IMR-90 (cell line): ENCODE data around the gene PATE4. TPM values are rescaled to one million over a fixed set of nuclear protein-coding genes. Genes with fewer than 3 reads are reported as not detected.

Experiments
- ATAC-seq: fragments of 200-7000 bp; cut with Tn5 transposase; 2 replicates; pipeline ENCODE4 v1.9.1; 2020; ENCODE audit warnings: low read depth, mild to moderate bottlenecking, moderate library complexity
- BruUV-seq: library from RNA; stranded (reverse); fragments of 400-500 nt; replicated peaks from 2 replicates; lab custom pipeline; 2021; lab: Mats Ljungman, UMichigan
- CTCF ChIA-PET: fragments of 300-600 bp; formaldehyde crosslinking; extraction: SDS; loops from one replicate; lab custom pipeline; 2021; ENCODE audit warnings: antibody characterized with exemption; lab: Yijun Ruan, JAX
- POLR2A ChIA-PET: fragments of 300-600 bp; sonication (Branson Sonifier 250); formaldehyde crosslinking; loops from one replicate; lab custom pipeline; 2022; ENCODE audit warnings: antibody characterized with exemption; ENCODE audit not compliant: unreplicated experiment; lab: Charles Lee
- DNase-seq: peaks from one replicate; pipeline ENCODE4 v3.0.0; 2013
- H2AFZ ChIP-seq: replicated peaks from 2 replicates; pipeline ENCODE3; 2013; ENCODE audit warnings: low read length, mild to moderate bottlenecking; ENCODE audit not compliant: poor library complexity
- H2AK5ac ChIP-seq: 2 replicates; pipeline ENCODE4 v1.6.1; 2013; ENCODE audit warnings: low read depth, low read length, inconsistent platforms
- H2AK9ac ChIP-seq: replicated peaks from 2 replicates; pipeline ENCODE3; 2013; ENCODE audit warnings: mild to moderate bottlenecking, low read depth, low read length, moderate library complexity; ENCODE audit not compliant: poor library complexity
- H2BK120ac ChIP-seq: 2 replicates; pipeline ENCODE4 v1.6.1; 2013; ENCODE audit warnings: low read depth, low read length, inconsistent platforms
- H2BK15ac ChIP-seq: 3 replicates; pipeline ENCODE4 v1.6.1; 2013; ENCODE audit warnings: low read depth, low read length, inconsistent platforms
- H2BK20ac ChIP-seq: 2 replicates; pipeline ENCODE4 v1.6.1; 2013; ENCODE audit warnings: low read depth, mild to moderate bottlenecking, inconsistent platforms, low read length, moderate library complexity
- H2BK5ac ChIP-seq: 2 replicates; pipeline ENCODE4 v1.6.1; 2013; ENCODE audit warnings: mild to moderate bottlenecking, low read depth, low read length, inconsistent platforms; ENCODE audit not compliant: poor library complexity, severe bottlenecking
- H3K14ac ChIP-seq: replicated peaks from 2 replicates; pipeline ENCODE4 v1.6.1; 2013; ENCODE audit warnings: low read depth, low read length, inconsistent platforms
- H3K18ac ChIP-seq: 2 replicates; pipeline ENCODE4 v1.6.1; 2013; ENCODE audit warnings: low read depth, low read length, control low read depth
- H3K23ac ChIP-seq: 2 replicates; pipeline ENCODE4 v1.6.1; 2013; ENCODE audit warnings: low read depth, low read length, inconsistent platforms
- H3K27ac ChIP-seq: 2 replicates; pipeline ENCODE4 v1.5.1; 2013; ENCODE audit warnings: mild to moderate bottlenecking, control low read depth, low read length; ENCODE audit not compliant: insufficient read depth
- H3K27me3 ChIP-seq: 2 replicates; pipeline ENCODE4 v1.6.1; 2013; ENCODE audit warnings: low read length; ENCODE audit not compliant: control insufficient read depth, insufficient read depth
- H3K36me3 ChIP-seq: 2 replicates; pipeline ENCODE4 v1.6.1; 2013; ENCODE audit warnings: low read length, mixed read lengths; ENCODE audit not compliant: control insufficient read depth, insufficient read depth
- H3K4ac ChIP-seq: 2 replicates; pipeline ENCODE4 v1.6.1; 2013; ENCODE audit warnings: low read depth, low read length, inconsistent platforms
- H3K4me1 ChIP-seq: 2 replicates; pipeline ENCODE4 v1.6.1; 2013; ENCODE audit warnings: low read length, mixed read lengths; ENCODE audit not compliant: control insufficient read depth, insufficient read depth
- H3K4me2 ChIP-seq: 2 replicates; pipeline ENCODE4 v1.6.1; 2013; ENCODE audit warnings: low read depth, mild to moderate bottlenecking, control low read depth, low read length, moderate library complexity
- H3K4me3 ChIP-seq: 2 replicates; pipeline ENCODE4 v1.5.1; 2013; ENCODE audit warnings: low read depth, mild to moderate bottlenecking, control low read depth, low read length, moderate library complexity; ENCODE audit not compliant: insufficient read depth
- H3K56ac ChIP-seq: 2 replicates; pipeline ENCODE4 v1.6.1; 2013; ENCODE audit warnings: low read length, inconsistent platforms; ENCODE audit not compliant: insufficient read depth; ENCODE audit errors: extremely low read depth
- H3K79me1 ChIP-seq, 2 experiments: 2 replicates each; pipeline ENCODE4 v1.6.1; 2013; ENCODE audit warnings: low read length in 2 of 2, inconsistent platforms in 1 of 2, low read depth in 1 of 2
- H3K9ac ChIP-seq: 2 replicates; pipeline ENCODE4 v1.6.1; 2013; ENCODE audit warnings: low read depth, low read length, control low read depth
- H3K9me1 ChIP-seq: 2 replicates; pipeline ENCODE4 v1.6.1; 2013; ENCODE audit warnings: low read length, inconsistent platforms; ENCODE audit not compliant: insufficient read depth
- H3K9me3 ChIP-seq: 2 replicates; pipeline ENCODE4 v1.6.1; 2013; ENCODE audit warnings: low read length; ENCODE audit not compliant: control insufficient read depth, insufficient read depth
- H4K20me1 ChIP-seq: 2 replicates; pipeline ENCODE4 v1.6.1; 2013; ENCODE audit warnings: low read length, inconsistent platforms; ENCODE audit not compliant: insufficient read depth
- H4K5ac ChIP-seq: 2 replicates; pipeline ENCODE4 v1.6.1; 2013; ENCODE audit warnings: mild to moderate bottlenecking, low read depth, low read length, control low read depth
- H4K8ac ChIP-seq, 2 experiments: 2 replicates each; pipeline ENCODE4 v1.6.1; 2013; ENCODE audit warnings: low read depth in 2 of 2, low read length in 2 of 2, control low read depth in 1 of 2, inconsistent platforms in 1 of 2
- H4K91ac ChIP-seq: 2 replicates; pipeline ENCODE4 v1.6.1; 2013; ENCODE audit warnings: low read depth, low read length, inconsistent platforms; ENCODE audit not compliant: insufficient read depth
- BHLHE40 ChIP-seq: fragments of 150-350 bp; IDR thresholded peaks from 2 replicates; pipeline ENCODE4 v1.6.1; 2016; ENCODE audit warnings: mild to moderate bottlenecking, low read depth, low read length
- CHD1 ChIP-seq: IDR thresholded peaks from 2 replicates; pipeline ENCODE4 v1.6.1; 2012; ENCODE audit warnings: low read depth, low read length, improper control_type of control experiment
- MXI1 ChIP-seq: IDR thresholded peaks from 2 replicates; pipeline ENCODE4 v1.6.1; 2012; ENCODE audit warnings: low read depth, mild to moderate bottlenecking, low read length, moderate library complexity, borderline replicate concordance
- NFE2L2 ChIP-seq: fragments of 150-350 bp; IDR thresholded peaks from 2 replicates; pipeline ENCODE4 v1.6.1; 2016; ENCODE audit warnings: low read depth, mild to moderate bottlenecking, low read length
- POLR2A ChIP-seq: IDR thresholded peaks from 2 replicates; pipeline ENCODE4 v1.6.1; 2012; ENCODE audit warnings: mild to moderate bottlenecking, low read depth, low read length
- RAD21 ChIP-seq: IDR thresholded peaks from 2 replicates; pipeline ENCODE4 v1.6.1; 2012; ENCODE audit warnings: low read length, improper control_type of control experiment
- WGBS, 2 experiments: methylation state at CpG; one replicate each; pipeline versions ENCODE4 v1.1.5 to v1.1.7; 2013; ENCODE audit warnings: missing lambda C conversion rate in 2 of 2; ENCODE audit not compliant: insufficient read length in 1 of 2; ENCODE audit errors: extremely low coverage in 2 of 2; 5-methylcytosine and 5-hydroxymethylcytosine counted together
- dilution Hi-C: fragments of 300-500 bp; cut with HindIII; formaldehyde crosslinking; loops from one replicate; pipeline ENCODE4 v1.14.3; 2018; ENCODE audit warnings: low sequenced_read_pairs; ENCODE audit not compliant: unreplicated experiment
- in situ Hi-C: fragments of 300-500 bp; cut with MboI; formaldehyde crosslinking; loops from 3 replicates; pipeline ENCODE4 v1.14.3; 2019; ENCODE audit warnings: low sequenced_read_pairs, inconsistent platforms, mixed read lengths
- intact Hi-C: fragments of 100-400 bp; cut with micrococcal nuclease; formaldehyde crosslinking; loops from 2 replicates; pipeline ENCODE4 v1.10.0; 2022
- polyA plus RNA-seq, 3 experiments: library from polyadenylated mRNA; depleted of rRNA; stranded (reverse); fragments of >200 nt; gene quantifications; 2 replicates each; pipeline ENCODE4 v1.2.3, GENCODE V29; 2012; ENCODE audit warnings: low replicate concordance in 1 of 3
- total RNA-seq: library from RNA; depleted of rRNA; stranded (reverse); fragments of >200 nt; gene quantifications from 2 replicates; pipeline ENCODE4 v1.2.3, GENCODE V29; 2012

PATE4 gene
- total and polyA plus RNA-seq, 2 of the 4 experiments (the other 2 are of a cell fraction): not detected

DNA sequence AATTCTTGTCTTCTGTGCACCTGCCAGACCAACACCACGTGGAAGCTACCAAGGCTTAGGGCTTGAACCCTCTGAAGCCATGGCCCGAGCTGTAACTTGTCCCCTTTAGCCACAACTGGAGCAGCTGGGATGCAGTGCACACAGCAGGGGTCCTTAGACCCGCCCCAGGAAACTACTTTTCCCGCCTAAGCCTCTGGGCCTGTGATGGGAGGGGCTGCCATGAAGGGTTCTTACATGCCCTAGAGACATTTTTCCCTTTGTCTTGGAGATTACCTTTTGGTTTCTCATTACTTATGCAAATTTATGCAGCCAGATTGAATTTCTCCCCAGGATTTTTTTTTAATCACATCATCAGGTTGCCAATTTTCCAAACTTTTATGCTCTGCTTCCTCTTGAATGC is 35.5 kb upstream of the PATE4 start:
- H3K18ac ChIP-seq: no peak overlapping the region
- H3K56ac ChIP-seq: no peak overlapping the region
- ChIA-PET POLR2A (no interaction called here), CTCF (no interaction called here)
- H3K9ac ChIP-seq: no peak overlapping the region
- H3K4ac ChIP-seq: no peak overlapping the region
- no TSS peak for BruUV-seq
- no peak overlapping the region for H3K14ac ChIP-seq
- H2BK120ac ChIP-seq: no peak overlapping the region
- intact Hi-C loops (no loop called here), in situ Hi-C loops (no loop called here), dilution Hi-C loops (no loop called here)
- H3K79me1 ChIP-seq: no peaks in the 10 kb centered on the region
- no peak overlapping the region for H4K8ac ChIP-seq
- H3K9me1 ChIP-seq: no peaks in the 10 kb centered on the region
- H3K9me3 ChIP-seq: no peaks in the 10 kb centered on the region; the same call in 1 of the 2 replicates
- H2AK5ac ChIP-seq: no peak overlapping the region
- no peak overlapping the region for H3K4me2 ChIP-seq
- H2BK15ac ChIP-seq: no peak overlapping the region
- DNase-seq (no peak), ATAC-seq (no peak)
- WGBS, 2 experiments: 0% methylated on average over 1 of the region's 4 CpGs; no CpG with 5 or more reads in 1 of the 2 experiments
- TF ChIP-seq CHD1: no peak
- no peak for TF ChIP-seq RAD21
- TF ChIP-seq BHLHE40: no peak
- TF ChIP-seq NFE2L2: no peak
- no peak for TF ChIP-seq MXI1
- TF ChIP-seq POLR2A: no peak
- no peak overlapping the region for H2AFZ ChIP-seq
- no peaks in the 10 kb centered on the region for H4K20me1 ChIP-seq
- H2BK5ac ChIP-seq: no peak overlapping the region
- no peak overlapping the region for H2BK20ac ChIP-seq
- no peaks in the 10 kb centered on the region for H3K27me3 ChIP-seq
- H2AK9ac ChIP-seq: no peak overlapping the region
- no peak overlapping the region for H4K5ac ChIP-seq
- H3K4me3 ChIP-seq: no peak overlapping the region
- no peaks in the 10 kb centered on the region for H3K36me3 ChIP-seq
- no peaks in the 10 kb centered on the region for H3K4me1 ChIP-seq
- no peak overlapping the region for H3K27ac ChIP-seq
- H3K23ac ChIP-seq: no peak overlapping the region
- no peak overlapping the region for H4K91ac ChIP-seq
